Stromal cell of bone marrow (primary cell): ENCODE results near the gene ZNF672.
"Not testable (repeated sequence)": the region's sequence is repeated elsewhere in the genome, so short reads cannot be mapped to it uniquely, and the experiment has no call there.

ENCODE experiments used
- DNase-seq: peaks from one replicate; pipeline ENCODE4 v3.0.0-alpha.2; 2012; ENCODE audit warnings: low read depth

Gene ZNF672

GRCh38 chr1:248856176-248856575 is 18.2 kb downstream of the ZNF672 start:
- DNase-seq = no peak

- DNase-seq = no peak
Observed at GRCh38 chr1:248857201-248857600, 19.2 kb downstream of the ZNF672 start.

- DNase-seq = no peak
Observed at GRCh38 chr1:248857749-248858095, 19.7 kb downstream of the ZNF672 start.

DNA sequence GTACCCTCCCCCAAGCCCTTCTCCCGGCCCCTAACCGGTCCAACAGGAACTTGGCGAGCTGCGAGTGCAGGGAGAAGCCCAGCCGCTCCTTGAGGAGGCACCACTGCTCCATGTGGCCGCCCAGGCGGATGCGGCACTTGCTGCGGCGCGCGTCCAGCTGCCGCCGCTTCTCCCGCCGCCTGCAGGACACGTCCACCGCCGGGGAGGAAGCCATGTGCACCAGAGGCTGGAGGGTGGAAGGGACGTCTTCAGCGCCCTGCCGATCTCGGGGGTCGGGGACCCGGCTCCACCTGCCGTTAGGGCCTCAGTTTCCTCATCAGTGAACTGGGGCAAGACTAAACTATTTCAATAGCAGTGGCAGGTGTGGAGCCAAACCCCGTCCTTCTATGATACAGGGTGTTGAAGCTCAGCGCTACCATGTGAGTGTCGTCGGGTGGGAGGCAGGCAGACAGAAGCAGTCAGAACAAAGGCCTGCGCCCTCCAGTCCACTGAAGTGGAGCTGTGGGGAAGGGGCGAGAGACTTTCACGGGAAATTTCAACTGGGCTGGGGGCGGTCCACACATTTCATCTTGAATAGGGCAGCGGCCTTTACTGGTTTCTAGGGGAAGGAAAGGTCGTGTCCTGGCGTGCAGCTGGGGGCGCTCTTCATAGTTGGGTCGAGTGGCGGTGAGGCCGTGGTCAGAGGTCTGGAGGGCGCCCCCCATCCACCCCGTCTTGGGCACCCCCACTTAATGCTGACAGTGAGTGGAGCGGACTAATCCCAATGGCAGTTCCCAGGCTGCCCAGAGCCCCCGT is 20.3 kb downstream of the ZNF672 start:
- peak; percentile 33 for DNase-seq

DNA sequence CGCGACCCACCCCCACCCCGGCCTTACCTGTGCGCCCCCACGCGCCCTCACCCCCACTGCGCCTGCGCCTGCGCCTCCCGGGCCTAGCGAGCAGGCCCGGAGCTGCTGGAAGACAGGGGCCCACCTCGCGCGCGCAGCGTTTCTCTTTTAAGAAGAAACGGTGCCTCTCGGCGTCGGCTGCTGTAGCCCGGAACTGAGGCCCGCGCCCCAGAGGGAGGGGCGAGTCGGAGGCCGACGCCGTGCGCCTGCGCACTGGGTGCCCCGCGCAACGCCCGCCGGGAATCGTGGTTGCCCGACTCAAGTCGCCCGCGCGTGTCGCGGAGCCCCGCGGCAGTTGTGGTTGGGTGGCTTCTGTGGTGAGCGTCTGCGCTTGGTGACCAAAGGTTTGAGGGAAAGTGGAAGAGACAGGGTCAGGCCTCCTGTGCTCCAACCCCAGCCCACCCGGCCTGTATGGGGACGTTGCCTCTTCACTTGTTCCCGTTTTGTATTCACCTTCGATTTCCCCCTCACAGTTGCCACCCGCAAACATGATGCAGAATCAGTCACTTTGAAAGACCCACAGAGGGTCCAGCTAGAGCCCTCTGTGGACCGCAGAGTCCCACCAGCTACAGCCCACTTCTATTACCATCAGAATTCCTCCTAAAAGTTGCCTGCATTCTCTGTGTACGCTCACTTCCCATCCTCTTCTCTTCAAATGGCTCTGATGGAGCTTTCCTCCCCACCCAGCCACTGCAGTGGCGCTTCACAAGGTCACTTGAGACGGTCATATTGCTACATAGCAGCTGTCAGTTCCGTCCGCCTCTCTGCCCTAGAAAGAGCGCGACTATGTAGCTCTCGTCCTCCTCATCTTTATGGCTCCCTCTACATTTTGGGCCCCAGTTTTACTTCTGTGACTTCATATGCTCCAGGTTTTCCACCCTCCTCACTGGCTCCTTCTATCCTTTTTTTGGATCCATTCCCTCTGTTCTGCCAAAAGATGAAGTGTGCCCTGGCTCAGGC is 21.2 kb downstream of the ZNF672 start, which contains the start of gene ZNF692:
TSS of gene ZNF692 (minus strand) at position 195 of the 999 bp plus-strand sequence. CDS start 776 bp downstream, outside the sequence.
- DNase-seq = peak; percentile 95

- no peak for DNase-seq
Observed at GRCh38 chr1:248860007-248860406, 22.0 kb downstream of the ZNF672 start.

- no peak for DNase-seq
Observed at GRCh38 chr1:248861616-248862015, 23.6 kb downstream of the ZNF672 start.

DNA sequence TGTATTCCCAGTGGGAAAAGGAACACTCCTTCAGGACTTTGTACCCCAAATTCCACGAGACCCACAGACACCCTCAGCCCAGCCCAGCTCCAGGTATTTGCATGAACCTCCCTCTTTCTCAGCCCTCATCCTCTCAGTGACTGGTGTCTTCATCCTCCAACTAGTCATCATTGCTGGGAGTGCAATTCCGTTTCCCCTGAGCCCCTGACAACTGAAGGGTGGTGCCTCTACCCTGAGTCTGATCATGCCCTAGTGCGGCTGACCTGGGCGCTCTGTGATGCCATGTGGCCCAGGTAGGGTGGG is 24.6 kb downstream of the ZNF672 start:
- DNase-seq = no peak

GRCh38 chr1:248862998-248863881 is 25.2 kb downstream of the ZNF672 start:
- peak; percentile 47 for DNase-seq

GRCh38 chr1:248871837-248872401 is 33.9 kb downstream of the ZNF672 start:
- no peak for DNase-seq

DNA sequence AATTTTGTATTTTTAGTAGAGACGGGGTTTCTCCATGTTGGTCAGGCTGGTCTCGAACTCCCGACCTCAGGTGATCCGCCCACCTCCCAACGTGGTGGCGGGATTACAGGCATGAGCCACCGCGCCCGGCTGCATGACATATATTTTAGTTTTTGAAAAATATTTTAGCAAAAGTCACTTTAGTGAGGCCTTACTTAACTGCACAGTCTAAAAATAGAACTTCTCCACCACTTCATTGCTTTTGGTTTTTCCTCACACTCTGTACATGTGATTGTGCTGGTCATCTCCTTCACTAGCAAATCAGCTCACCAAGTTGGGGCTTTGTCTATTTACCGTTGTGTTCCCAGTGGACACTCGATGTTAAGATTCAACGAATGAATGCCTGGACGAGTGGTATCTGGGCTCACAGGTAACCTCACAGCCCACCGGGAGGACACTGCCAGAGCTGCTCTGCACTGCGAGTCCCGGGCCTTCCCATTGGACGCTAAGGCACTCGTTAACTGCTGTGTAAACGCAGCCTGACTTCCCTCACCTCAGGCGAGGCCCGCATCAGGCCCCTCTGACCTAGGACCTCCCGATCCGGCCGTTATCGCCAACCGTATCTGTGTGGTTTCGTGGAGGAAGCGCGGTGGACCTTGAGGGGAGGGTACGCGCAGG is 34.9 kb downstream of the ZNF672 start:
- DNase-seq = peak; percentile 43

DNA sequence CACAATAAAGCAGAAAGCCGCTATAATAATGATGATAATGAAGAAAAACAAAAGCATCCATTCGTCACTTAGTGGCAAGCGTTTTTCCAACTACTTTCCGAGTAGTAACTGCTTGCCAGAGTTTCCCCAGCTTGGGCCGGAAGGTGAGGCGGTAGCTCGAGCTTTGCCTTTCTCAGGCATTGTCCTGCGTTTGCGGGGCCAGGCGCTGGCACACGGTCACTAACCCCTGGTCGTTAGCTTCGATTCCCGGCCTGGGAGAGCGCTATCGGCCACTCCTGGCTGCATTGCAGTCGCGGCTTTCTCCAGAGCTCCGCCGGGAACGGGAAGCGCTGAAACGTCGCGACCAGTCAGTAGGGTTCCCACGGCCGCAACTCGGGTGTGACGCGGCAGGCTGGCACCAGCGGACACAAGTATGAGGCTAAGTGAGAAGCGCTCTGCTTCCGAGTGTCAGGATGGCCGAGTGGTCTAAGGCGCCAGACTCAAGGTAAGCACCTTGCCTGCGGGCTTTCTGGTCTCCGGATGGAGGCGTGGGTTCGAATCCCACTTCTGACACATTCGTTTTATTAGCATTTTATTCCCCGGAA is 35.5 kb downstream of the ZNF672 start:
- DNase-seq = peak; percentile 82

- DNase-seq = peak; percentile 79
Observed at GRCh38 chr1:248873993-248874533, 36.0 kb downstream of the ZNF672 start.

- DNase-seq = no peak
Observed at GRCh38 chr1:248881261-248881660, 43.2 kb downstream of the ZNF672 start.

- not testable (repeated sequence) for DNase-seq
Observed at GRCh38 chr1:248882427-248882826, 44.4 kb downstream of the ZNF672 start.

GRCh38 chr1:248884632-248885295 is 46.7 kb downstream of the ZNF672 start:
- DNase-seq = no peak

DNA sequence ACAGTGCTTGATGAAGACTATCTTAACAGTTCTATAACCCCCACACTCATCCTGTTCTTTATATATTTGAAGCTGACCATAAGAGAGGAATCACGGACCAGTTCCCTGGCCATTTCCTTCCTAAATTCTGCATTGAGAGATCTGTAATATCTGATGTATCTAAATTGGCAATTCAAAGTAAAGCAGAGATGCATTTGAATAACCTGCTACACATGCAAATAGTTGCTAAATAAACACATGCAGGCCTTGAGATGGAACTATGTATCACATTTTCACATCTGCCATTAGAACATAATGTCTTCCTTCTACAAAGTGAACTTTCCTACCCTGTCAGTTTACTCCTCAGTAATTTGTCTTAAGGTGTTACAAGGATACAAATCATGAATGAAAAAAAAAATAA is 47.6 kb downstream of the ZNF672 start:
- DNase-seq = no peak

DNA sequence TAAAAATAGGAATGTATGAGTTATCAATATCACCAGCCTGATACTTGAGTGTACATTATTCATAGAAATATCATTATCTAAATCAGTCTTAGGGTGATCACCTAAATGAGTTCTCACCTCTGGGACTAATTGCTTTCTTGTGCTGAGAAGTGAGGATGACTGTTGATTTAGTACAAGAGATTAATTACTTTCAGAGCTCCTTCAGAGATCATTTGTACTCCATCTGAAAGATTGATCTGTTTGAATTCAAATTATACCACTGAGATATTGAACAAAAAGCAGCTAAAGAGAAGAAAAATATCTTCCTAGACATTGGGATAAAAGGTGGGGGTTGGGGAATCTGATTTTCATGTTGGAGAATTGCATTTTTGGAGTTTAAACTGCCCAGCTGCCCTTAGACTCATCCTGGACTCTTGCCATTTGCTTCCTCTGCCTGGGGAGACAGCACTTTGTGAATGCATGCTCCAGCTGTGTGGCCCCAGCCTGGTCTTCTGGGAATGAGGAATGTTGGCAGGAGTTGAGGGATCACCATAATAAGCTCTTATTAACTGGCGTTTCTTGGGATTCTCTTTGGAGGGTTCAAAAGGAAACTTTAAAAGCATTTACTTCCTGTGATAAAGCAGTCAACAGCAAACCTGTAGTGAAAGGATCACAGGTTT is 48.3 kb downstream of the ZNF672 start:
- peak; percentile 11 for DNase-seq

DNA sequence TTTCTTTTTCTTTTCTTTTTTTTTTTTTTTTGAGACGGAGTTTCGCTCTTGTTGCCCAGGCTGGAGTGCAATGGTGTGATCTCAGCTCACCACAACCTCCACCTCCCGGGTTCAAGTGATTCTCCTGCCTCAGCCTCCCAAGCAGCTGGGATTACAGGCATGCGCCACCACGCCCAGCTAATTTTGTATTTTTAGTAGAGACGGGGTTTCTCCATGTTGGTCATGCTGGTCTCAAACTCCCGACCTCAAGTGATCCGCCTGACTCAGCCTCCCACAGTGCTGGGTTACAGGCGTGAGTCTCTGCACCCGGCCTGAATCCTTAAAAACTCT is 51.9 kb downstream of the ZNF672 start:
- DNase-seq = not testable (repeated sequence)
